ENCODE measurements around the gene RAD51B. TPM values are rescaled to one million over a fixed set of nuclear protein-coding genes. Genes with fewer than 3 reads are reported as not detected.

The RAD51B gene
- total RNA-seq, 1 experiment from 2014 or later: 16.7 TPM

- Mint-ChIP-seq H3K4me1 (peaks cover 28 to 29% of the 10 kb centered on the region in 2 experiments), H3K4me3 (no peak overlapping the region), H3K27me3 (ENCODE audit: low read depth) (peaks cover 54% of the 10 kb centered on the region), H3K27ac (0 out of 7 replicates have a peak overlapping the region, but pooled peaks of 1 of the 3 experiments have one; percentile 0), H3K36me3 (ENCODE audit: insufficient read depth in 1 of 3, low read depth in 3 of 3) (no peaks in the 10 kb centered on the region), H3K9me3 (0 out of 5 replicates have a peak, but pooled peaks cover 0 to 3% of the 10 kb centered on the region in 2 experiments)
- Histone ChIP-seq H3T11ph (ENCODE audit: low read length) (no peak overlapping the region), H3K23ac (ENCODE audit: insufficient read length, low read depth, low read length) (no peak overlapping the region), H3K4me1 (ENCODE audit: insufficient read depth, low read length) (peaks cover 4% of the 10 kb centered on the region; the same call in 1 of the 2 replicates), H2BK5ac (ENCODE audit: insufficient read length, low read length) (no peak overlapping the region), H3K27me3 (ENCODE audit: insufficient read depth, low read length) (no peaks in the 10 kb centered on the region), H2BK20ac (ENCODE audit: low read depth, low read length, poor library complexity, severe bottlenecking) (no peak overlapping the region), H3K9me3 (ENCODE audit: control insufficient read depth, low read depth, low read length) (no peaks in the 10 kb centered on the region), H3K56ac (ENCODE audit: insufficient read length, low read depth, low read length) (no peak overlapping the region), H3K79me2 (ENCODE audit: insufficient read depth, low read length) (no peaks in the 10 kb centered on the region), H2AK5ac (ENCODE audit: insufficient read length, low read length) (no peak overlapping the region), H4K20me1 (ENCODE audit: control insufficient read depth, insufficient read depth, insufficient read length) (no peaks in the 10 kb centered on the region), H3K79me1 (ENCODE audit: insufficient read depth, low read depth, low read length, poor library complexity, severe bottlenecking) (no peaks in the 10 kb centered on the region), H2BK15ac (ENCODE audit: low read depth, low read length) (no peak overlapping the region), H2BK120ac (ENCODE audit: low read depth, low read length, poor library complexity, severe bottlenecking) (no peak overlapping the region), H3K18ac (ENCODE audit: insufficient read length, low read depth, low read length) (no peak overlapping the region), H3K27ac (ENCODE audit: insufficient read length, low read depth, low read length) (no peak overlapping the region), H2BK12ac (ENCODE audit: insufficient read length, low read depth, low read length) (no peak overlapping the region), H4K8ac (replicated peaks; ENCODE audit: insufficient read length, low read depth, low read length) (no peak overlapping the region), H3K14ac (ENCODE audit: insufficient read depth, low read length) (no peak overlapping the region), H3K4ac (ENCODE audit: low read depth, low read length) (no peak overlapping the region), H4K91ac (ENCODE audit: insufficient read length, low read depth, low read length) (no peak overlapping the region), H4K5ac (ENCODE audit: insufficient read length, low read depth, low read length) (no peak overlapping the region), H3K4me2 (ENCODE audit: insufficient read depth, insufficient read length, low read length) (no peak overlapping the region), H3K9ac (ENCODE audit: extremely low read depth, insufficient read length, low read length) (no peak overlapping the region), H3K23me2 (ENCODE audit: insufficient read length, low read depth, low read length, poor library complexity, severe bottlenecking) (no peaks in the 10 kb centered on the region), H2AFZ (ENCODE audit: low read length) (no peak overlapping the region)
- no peak for DNase-seq
- TF ChIP-seq CTCF (conservative IDR thresholded peaks at IDR 0.05): no peak
- no CpG with 5 or more reads among the region's 2 CpGs for WGBS (ENCODE audit: extremely low coverage, insufficient read length, low lambda C conversion rate)
Observed at GRCh38 chr14:68372368-68372767, 552.8 kb downstream of the RAD51B start.
